K562 (cell line): Measurements from ENCODE around the gene PEDS1. TPM values are rescaled to one million over a fixed set of nuclear protein-coding genes. Genes with fewer than 3 reads are reported as not detected.
A peak's percentile ranks its signal among the peaks of the same experiment; 100 is the strongest.

ENCODE experiments used
- GATA2 ChIP-seq: sonication (generic); formaldehyde crosslinking; IDR thresholded peaks from 2 replicates; pipeline ENCODE4 v1.4.0; 2020; ENCODE audit warnings: mild to moderate bottlenecking, missing genetic modification reagents
- NCOA1 ChIP-seq: fragments of 450-650 bp; IDR thresholded peaks from 2 replicates; pipeline ENCODE4 v1.6.1; 2016; ENCODE audit warnings: low read depth
- NEUROD1 ChIP-seq: fragments of 150-350 bp; IDR thresholded peaks from 2 replicates; pipeline ENCODE4 v1.6.1; 2014; ENCODE audit warnings: borderline replicate concordance, low read length, low read depth; ENCODE audit not compliant: partially characterized antibody
- NFIC ChIP-seq: fragments of 450-650 bp; IDR thresholded peaks from 2 replicates; pipeline ENCODE4 v1.6.1; 2017; ENCODE audit warnings: mild to moderate bottlenecking, inconsistent platforms
- POU5F1 ChIP-seq: fragments of 150-350 bp; IDR thresholded peaks from 2 replicates; pipeline ENCODE4 v1.6.1; 2014; ENCODE audit warnings: borderline replicate concordance, low read length, low read depth, mild to moderate bottlenecking; ENCODE audit not compliant: partially characterized antibody
- SP2 ChIP-seq: IDR thresholded peaks from 2 replicates; pipeline ENCODE4 v1.6.1; 2011; ENCODE audit warnings: mild to moderate bottlenecking, low read depth, low read length, moderate library complexity; ENCODE audit not compliant: poor library complexity, severe bottlenecking; ENCODE audit errors: extremely low read depth
- TEAD4 ChIP-seq, 2 experiments: sonication (generic) in 1 of 2; formaldehyde crosslinking in 1 of 2; IDR thresholded peaks; 2 replicates each; pipeline versions ENCODE4 v1.6.1 to v1.8.0; 2012 to 2022; ENCODE audit warnings: borderline replicate concordance in 1 of 2, inconsistent platforms in 1 of 2, low read length in 1 of 2, mild to moderate bottlenecking in 1 of 2, missing genetic modification reagents in 1 of 2
- ZNF146 ChIP-seq: IDR thresholded peaks from one replicate; pipeline ENCODE4 v1.6.1; 2018; ENCODE audit warnings: missing compliant biosample characterization; ENCODE audit not compliant: unreplicated experiment
- ZNF24 ChIP-seq: fragments of 450-650 bp; IDR thresholded peaks from 2 replicates; pipeline ENCODE4 v1.6.1; 2016
- polyA plus RNA-seq, 8 experiments: library from polyadenylated mRNA; depleted of rRNA in 4 of 8; stranded (reverse) in 5 of 8; unstranded in 3 of 8; fragments of >200 nt; fragmentation: Nextera tagmentation in 2 of 8; fragmentation: Illumina TruSeq in 1 of 8; extraction: Ambion mirVana in 2 of 8; extraction: Trizol in 1 of 8; gene quantifications; 2 replicates each; pipeline versions ENCODE4 v1.2.1 to v1.2.3, GENCODE V29; 2011 to 2014; ENCODE audit warnings: inconsistent platforms in 1 of 8, missing spikeins in 1 of 8
- total RNA-seq, 7 experiments: library from RNA; depleted of rRNA in 6 of 7; stranded (reverse); fragments of >200 nt in 6 of 7; fragmentation: Illumina TruSeq in 2 of 7; extraction: Trizol in 2 of 7; gene quantifications; 2 replicates each; pipeline versions ENCODE4 v1.2.1 to v1.2.3, GENCODE V29; 2011 to 2021; ENCODE audit warnings: low replicate concordance in 1 of 7
- TF ChIP-seq, protein P1 (sequence below): IDR thresholded peaks from 2 replicates; pipeline ENCODE4 v1.6.1; 2011; ENCODE audit warnings: borderline replicate concordance, low read depth, mild to moderate bottlenecking, moderate library complexity, low read length; ENCODE audit not compliant: insufficient read depth, poor library complexity, severe bottlenecking
- TF ChIP-seq, protein P2 (sequence below): fragments of 200-800 bp; sonication (Bioruptor generic); IDR thresholded peaks from 2 replicates; pipeline ENCODE4 v1.6.1; 2017; ENCODE audit warnings: missing genetic modification characterization, missing compliant biosample characterization
- TF ChIP-seq, protein P3 (sequence below), 2 experiments: IDR thresholded peaks; 2 replicates each; pipeline ENCODE4 v1.6.1; 2012; ENCODE audit warnings: improper control_type of control experiment in 2 of 2, low read depth in 2 of 2, low read length in 2 of 2, borderline replicate concordance in 1 of 2
- TF ChIP-seq, protein P4 (sequence below): fragments of 250-450 bp; sonication (Bioruptor Pico); IDR thresholded peaks from 2 replicates; pipeline ENCODE4 v1.6.1; 2021; ENCODE audit warnings: mild to moderate bottlenecking
- TF ChIP-seq, protein P5 (sequence below): fragments of 250-450 bp; sonication (Bioruptor Pico); IDR thresholded peaks from 2 replicates; pipeline ENCODE4 v1.5.0; 2021
- TF ChIP-seq, protein P6 (sequence below), 2 experiments: fragments of 250-450 bp in 1 of 2; fragments of 450-650 bp in 1 of 2; sonication (Bioruptor Pico) in 1 of 2; IDR thresholded peaks; 2 replicates each; pipeline versions ENCODE4 v1.6.1 to v1.8.0; 2016 to 2021; ENCODE audit warnings: mild to moderate bottlenecking in 2 of 2, moderate library complexity in 2 of 2, missing compliant biosample characterization in 1 of 2, missing genetic modification characterization in 1 of 2

Gene PEDS1
- total and polyA plus RNA-seq, 9 of the 15 experiments (the other 6 are each of a cell fraction or from before 2014, with no cell fraction given) = 2.9 to 38.5 (median 24.2) TPM

DNA sequence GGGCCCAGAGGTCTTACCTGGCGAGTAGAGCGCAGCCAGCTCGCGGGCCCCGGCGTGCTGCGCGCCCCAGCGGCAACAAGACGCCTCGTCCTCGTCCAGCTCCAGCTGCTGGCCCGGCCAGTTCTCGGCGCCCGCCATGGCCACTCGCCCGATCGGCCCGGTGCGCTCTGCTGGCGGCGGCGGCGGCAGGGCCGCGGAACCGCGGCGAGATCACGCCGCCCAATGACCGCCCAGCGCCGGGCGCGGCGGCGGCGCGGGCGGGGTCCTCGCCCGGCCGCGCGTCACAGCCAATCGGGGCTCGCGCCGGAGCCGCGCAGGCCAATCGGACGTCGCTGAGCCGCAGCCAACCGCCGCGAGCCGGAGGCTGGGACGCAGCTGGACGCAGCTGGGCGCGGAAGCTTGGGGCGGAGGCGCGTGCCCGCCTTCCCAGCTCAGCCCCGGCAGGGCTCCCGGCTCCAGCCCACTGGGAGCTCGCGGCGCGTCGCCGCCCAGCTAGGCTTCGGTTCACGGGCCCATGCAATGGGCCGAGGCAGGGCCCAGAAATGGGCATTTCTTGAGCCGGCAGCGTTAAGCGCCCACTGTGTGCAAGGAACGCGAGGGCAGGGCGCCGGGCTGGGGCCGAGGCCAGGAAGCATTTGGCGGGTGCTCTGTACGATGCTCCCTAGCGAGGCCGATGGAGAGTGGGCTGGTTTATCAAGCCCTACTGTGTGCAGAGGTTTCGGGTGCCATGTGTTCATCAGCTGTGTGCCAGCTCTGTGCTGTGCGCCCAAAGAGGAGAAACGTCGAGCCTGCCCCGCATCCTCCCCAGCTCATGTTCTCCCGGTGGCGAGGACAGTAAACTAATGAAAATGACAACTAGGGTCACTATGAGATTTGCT, at the start of gene PEDS1 (continued):
- TF ChIP-seq, protein P1, sequence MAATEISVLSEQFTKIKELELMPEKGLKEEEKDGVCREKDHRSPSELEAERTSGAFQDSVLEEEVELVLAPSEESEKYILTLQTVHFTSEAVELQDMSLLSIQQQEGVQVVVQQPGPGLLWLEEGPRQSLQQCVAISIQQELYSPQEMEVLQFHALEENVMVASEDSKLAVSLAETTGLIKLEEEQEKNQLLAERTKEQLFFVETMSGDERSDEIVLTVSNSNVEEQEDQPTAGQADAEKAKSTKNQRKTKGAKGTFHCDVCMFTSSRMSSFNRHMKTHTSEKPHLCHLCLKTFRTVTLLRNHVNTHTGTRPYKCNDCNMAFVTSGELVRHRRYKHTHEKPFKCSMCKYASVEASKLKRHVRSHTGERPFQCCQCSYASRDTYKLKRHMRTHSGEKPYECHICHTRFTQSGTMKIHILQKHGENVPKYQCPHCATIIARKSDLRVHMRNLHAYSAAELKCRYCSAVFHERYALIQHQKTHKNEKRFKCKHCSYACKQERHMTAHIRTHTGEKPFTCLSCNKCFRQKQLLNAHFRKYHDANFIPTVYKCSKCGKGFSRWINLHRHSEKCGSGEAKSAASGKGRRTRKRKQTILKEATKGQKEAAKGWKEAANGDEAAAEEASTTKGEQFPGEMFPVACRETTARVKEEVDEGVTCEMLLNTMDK = no peak
- TF ChIP-seq ZNF146 (CRISPR knock-in tag) = no peak
- no peak for TF ChIP-seq GATA2
- no peak for TF ChIP-seq NEUROD1
- TF ChIP-seq POU5F1 = no peak
- TF ChIP-seq NCOA1 = no peak
- TF ChIP-seq, protein P2, sequence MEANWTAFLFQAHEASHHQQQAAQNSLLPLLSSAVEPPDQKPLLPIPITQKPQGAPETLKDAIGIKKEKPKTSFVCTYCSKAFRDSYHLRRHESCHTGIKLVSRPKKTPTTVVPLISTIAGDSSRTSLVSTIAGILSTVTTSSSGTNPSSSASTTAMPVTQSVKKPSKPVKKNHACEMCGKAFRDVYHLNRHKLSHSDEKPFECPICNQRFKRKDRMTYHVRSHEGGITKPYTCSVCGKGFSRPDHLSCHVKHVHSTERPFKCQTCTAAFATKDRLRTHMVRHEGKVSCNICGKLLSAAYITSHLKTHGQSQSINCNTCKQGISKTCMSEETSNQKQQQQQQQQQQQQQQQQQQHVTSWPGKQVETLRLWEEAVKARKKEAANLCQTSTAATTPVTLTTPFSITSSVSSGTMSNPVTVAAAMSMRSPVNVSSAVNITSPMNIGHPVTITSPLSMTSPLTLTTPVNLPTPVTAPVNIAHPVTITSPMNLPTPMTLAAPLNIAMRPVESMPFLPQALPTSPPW = peak; percentile 90
- TF ChIP-seq TEAD4 (IDR thresholded peaks at IDR 0.05; ENCODE audit: low read length) = 0 out of 2 replicates have a peak, but pooled peaks have one; percentile 9
- TF ChIP-seq TEAD4 (CRISPR knock-in tag; IDR thresholded peaks at IDR 0.05; ENCODE audit: borderline replicate concordance) = peak; percentile 54; the same call in 1 of the 2 replicates
- TF ChIP-seq ZNF24 = peak; percentile 20; the same call in 1 of the 2 replicates
- TF ChIP-seq NFIC = 0 out of 2 replicates have a peak, but pooled peaks have one; percentile 17
- no peak for TF ChIP-seq SP2
- TF ChIP-seq, protein P3, sequence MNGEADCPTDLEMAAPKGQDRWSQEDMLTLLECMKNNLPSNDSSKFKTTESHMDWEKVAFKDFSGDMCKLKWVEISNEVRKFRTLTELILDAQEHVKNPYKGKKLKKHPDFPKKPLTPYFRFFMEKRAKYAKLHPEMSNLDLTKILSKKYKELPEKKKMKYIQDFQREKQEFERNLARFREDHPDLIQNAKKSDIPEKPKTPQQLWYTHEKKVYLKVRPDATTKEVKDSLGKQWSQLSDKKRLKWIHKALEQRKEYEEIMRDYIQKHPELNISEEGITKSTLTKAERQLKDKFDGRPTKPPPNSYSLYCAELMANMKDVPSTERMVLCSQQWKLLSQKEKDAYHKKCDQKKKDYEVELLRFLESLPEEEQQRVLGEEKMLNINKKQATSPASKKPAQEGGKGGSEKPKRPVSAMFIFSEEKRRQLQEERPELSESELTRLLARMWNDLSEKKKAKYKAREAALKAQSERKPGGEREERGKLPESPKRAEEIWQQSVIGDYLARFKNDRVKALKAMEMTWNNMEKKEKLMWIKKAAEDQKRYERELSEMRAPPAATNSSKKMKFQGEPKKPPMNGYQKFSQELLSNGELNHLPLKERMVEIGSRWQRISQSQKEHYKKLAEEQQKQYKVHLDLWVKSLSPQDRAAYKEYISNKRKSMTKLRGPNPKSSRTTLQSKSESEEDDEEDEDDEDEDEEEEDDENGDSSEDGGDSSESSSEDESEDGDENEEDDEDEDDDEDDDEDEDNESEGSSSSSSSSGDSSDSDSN (IDR thresholded peaks at IDR 0.05; ENCODE audit: borderline replicate concordance in 1 of 2, low read depth in 2 of 2, low read length in 2 of 2) = peak; percentile 40 to 64; a peak in 2 of 4 replicates
- TF ChIP-seq, protein P4, sequence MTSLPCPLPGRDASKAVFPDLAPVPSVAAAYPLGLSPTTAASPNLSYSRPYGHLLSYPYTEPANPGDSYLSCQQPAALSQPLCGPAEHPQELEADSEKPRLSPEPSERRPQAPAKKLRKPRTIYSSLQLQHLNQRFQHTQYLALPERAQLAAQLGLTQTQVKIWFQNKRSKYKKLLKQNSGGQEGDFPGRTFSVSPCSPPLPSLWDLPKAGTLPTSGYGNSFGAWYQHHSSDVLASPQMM (CRISPR knock-in tag) = no peak
- TF ChIP-seq, protein P5, sequence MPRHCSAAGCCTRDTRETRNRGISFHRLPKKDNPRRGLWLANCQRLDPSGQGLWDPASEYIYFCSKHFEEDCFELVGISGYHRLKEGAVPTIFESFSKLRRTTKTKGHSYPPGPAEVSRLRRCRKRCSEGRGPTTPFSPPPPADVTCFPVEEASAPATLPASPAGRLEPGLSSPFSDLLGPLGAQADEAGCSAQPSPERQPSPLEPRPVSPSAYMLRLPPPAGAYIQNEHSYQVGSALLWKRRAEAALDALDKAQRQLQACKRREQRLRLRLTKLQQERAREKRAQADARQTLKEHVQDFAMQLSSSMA = no peak
- TF ChIP-seq, protein P6, sequence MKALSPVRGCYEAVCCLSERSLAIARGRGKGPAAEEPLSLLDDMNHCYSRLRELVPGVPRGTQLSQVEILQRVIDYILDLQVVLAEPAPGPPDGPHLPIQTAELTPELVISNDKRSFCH (CRISPR knock-in tag; IDR thresholded peaks at IDR 0.05) = no peak
- TF ChIP-seq, protein P6 (tag; IDR thresholded peaks at IDR 0.05) = peak; percentile 71; the same call in 1 of the 2 replicates
